ENCODE results near the gene FAM78A.

FAM78A gene

DNA sequence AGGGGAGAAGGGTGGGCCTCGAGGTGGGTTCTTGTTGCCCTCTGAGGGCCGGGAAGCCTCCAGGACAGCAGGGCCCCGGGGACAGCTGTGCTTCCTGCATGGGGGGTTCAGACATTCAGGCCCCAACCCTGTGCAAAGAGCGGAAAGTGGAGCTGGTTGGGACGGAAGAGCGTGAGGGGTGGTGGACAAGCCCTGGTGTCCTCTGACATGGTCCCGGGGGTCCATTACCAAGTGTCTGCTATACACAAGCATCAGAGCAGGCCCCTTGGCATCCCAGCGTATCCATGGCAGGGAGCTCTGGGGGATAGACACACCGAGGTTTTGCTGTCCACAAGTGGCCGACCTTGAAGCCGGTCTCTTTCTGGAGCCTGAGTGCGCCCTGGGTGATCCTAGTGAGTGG is 22.5 kb upstream of the FAM78A start:
- in situ Hi-C loops (cut with HindIII; ENCODE audit: low pct_ligation_motif_present, low sequenced_read_pairs), result no loop called here
- TF ChIP-seq, protein P1, sequence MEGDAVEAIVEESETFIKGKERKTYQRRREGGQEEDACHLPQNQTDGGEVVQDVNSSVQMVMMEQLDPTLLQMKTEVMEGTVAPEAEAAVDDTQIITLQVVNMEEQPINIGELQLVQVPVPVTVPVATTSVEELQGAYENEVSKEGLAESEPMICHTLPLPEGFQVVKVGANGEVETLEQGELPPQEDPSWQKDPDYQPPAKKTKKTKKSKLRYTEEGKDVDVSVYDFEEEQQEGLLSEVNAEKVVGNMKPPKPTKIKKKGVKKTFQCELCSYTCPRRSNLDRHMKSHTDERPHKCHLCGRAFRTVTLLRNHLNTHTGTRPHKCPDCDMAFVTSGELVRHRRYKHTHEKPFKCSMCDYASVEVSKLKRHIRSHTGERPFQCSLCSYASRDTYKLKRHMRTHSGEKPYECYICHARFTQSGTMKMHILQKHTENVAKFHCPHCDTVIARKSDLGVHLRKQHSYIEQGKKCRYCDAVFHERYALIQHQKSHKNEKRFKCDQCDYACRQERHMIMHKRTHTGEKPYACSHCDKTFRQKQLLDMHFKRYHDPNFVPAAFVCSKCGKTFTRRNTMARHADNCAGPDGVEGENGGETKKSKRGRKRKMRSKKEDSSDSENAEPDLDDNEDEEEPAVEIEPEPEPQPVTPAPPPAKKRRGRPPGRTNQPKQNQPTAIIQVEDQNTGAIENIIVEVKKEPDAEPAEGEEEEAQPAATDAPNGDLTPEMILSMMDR (IDR thresholded peaks at IDR 0.05; ENCODE audit: low read depth, low read length, missing control alignments), result no peak
- no peaks in the 10 kb centered on the region for H3K36me3 ChIP-seq (replicated peaks)

DNA sequence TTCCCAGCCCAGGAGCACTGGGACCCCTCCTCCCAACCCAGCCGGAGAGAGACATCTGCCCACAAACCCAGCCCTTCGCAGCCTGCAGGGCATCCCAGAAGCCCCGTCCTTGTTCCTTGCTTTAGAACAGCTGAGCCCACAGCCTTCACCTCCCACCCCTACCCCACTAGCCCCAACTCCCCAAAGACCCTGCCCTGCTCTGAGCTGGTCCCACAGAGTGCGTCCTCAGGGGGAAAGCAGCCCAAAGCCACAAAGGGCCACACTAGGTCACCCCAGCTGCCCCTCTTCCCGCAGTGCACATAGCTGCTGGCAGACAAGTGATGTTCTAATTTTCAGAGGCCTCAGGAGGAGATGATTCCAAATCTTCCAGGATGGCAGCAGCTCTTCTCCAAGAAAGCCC is 22.0 kb upstream of the FAM78A start:
- no peak overlapping the region for H3K27ac ChIP-seq
- H3K27me3 ChIP-seq (replicated peaks), result no peaks in the 10 kb centered on the region
- DNase-seq, result no peak
- H3K36me3 ChIP-seq (replicated peaks), result no peaks in the 10 kb centered on the region
- H3K4me3 ChIP-seq (ENCODE audit: low read depth, low read length), result no peak overlapping the region
- in situ Hi-C loops (cut with HindIII; ENCODE audit: low pct_ligation_motif_present, low sequenced_read_pairs), result no loop called here
- TF ChIP-seq, protein P1 (IDR thresholded peaks at IDR 0.05; ENCODE audit: low read depth, low read length, missing control alignments), result no peak

More for the DNA sequence above, 22.5 kb upstream of the FAM78A start:
- no peak for DNase-seq
- Histone ChIP-seq H3K4me3 (ENCODE audit: low read depth, low read length) (no peak overlapping the region), H3K27ac (no peak overlapping the region), H3K27me3 (replicated peaks) (no peaks in the 10 kb centered on the region)

DNA sequence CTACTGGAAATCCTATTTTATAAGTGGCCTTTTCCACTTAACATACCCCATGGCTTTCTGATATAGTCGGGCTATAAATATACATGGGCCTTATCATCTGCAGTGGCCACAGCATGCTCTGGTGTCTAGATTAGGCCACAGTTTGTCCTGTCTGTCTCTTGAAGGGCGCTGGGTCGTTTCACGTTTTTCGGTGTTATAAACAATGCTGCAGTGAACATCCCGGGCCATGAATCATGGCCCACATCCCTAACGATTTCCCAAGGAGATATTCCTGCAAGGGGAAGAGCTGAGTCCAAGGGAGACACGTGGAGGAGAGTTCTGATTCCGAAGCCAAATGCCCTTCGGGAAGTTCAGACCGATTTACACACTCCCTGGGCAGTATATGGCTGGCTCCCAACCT is 21.6 kb upstream of the FAM78A start:
- Histone ChIP-seq H3K36me3 (replicated peaks) (no peaks in the 10 kb centered on the region), H3K27ac (no peak overlapping the region), H3K27me3 (replicated peaks) (no peaks in the 10 kb centered on the region), H3K4me3 (ENCODE audit: low read depth, low read length) (no peak overlapping the region)
- TF ChIP-seq, protein P1 (IDR thresholded peaks at IDR 0.05; ENCODE audit: low read depth, low read length, missing control alignments), result no peak
- no peak for DNase-seq
- in situ Hi-C loops (cut with HindIII; ENCODE audit: low pct_ligation_motif_present, low sequenced_read_pairs), result no loop called here

DNA sequence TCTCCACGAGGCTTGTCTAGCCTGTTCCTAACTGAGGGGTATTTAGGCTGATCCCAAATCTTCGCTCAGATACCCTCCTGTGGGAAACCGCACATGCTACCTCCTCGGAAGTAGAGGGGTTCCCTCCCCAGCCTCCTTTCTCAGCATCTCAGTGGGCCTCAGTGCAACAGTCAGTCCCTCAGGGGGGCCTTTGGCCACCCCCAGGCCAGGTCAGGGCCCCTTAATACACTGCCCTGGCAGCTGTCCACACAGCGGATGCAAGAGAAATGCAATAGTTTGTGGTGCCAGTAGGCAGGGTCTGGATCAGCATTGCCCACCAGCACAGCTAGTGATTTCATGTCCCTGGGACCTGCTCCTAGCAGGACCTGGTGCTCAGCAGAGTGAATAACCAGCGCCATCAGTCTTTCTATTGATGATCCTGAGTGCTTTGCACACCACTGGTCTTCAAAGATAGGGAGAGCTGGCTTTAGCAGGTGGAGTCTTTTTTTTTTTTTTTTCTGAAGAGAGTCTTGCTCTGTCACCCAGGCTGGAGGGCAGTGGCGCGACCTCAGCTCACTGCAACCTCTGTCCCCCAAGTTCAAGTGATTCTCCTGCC is 20.7 kb upstream of the FAM78A start:
- TF ChIP-seq, protein P1 (IDR thresholded peaks at IDR 0.05; ENCODE audit: low read depth, low read length, missing control alignments), result no peak
- H3K27ac ChIP-seq, result no peak overlapping the region

DNA sequence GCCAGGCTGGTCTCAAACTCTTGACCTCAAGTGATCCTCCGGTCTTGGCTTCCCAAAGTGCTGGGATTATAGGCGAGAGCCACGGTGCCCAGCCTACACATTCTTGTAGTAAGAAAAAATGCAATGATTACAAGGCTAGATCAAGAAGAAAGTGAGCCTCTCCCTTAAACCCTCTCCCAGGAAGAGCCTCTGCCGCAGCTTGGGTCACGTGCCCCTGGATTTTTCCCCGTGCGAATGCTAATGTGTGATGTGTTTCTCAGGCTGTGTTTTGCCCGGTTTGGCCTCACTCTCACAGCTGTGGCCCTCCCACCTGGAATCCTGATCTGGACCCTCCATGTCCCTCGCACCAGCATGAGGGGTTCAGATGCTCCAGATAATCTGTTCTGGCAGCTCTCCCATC is 20.1 kb upstream of the FAM78A start:
- Histone ChIP-seq H3K36me3 (replicated peaks) (no peaks in the 10 kb centered on the region), H3K4me3 (ENCODE audit: low read depth, low read length) (no peak overlapping the region), H3K27me3 (replicated peaks) (no peaks in the 10 kb centered on the region), H3K27ac (no peak overlapping the region)
- no peak for DNase-seq
- TF ChIP-seq, protein P1 (IDR thresholded peaks at IDR 0.05; ENCODE audit: low read depth, low read length, missing control alignments), result no peak
- in situ Hi-C loops (cut with HindIII; ENCODE audit: low pct_ligation_motif_present, low sequenced_read_pairs), result no loop called here

More for the DNA sequence above, 20.7 kb upstream of the FAM78A start:
- Histone ChIP-seq H3K4me3 (ENCODE audit: low read depth, low read length) (no peak overlapping the region), H3K27me3 (replicated peaks) (no peaks in the 10 kb centered on the region), H3K36me3 (replicated peaks) (no peaks in the 10 kb centered on the region)
- no peak for DNase-seq
- in situ Hi-C loops (cut with HindIII; ENCODE audit: low pct_ligation_motif_present, low sequenced_read_pairs), result no loop called here

DNA sequence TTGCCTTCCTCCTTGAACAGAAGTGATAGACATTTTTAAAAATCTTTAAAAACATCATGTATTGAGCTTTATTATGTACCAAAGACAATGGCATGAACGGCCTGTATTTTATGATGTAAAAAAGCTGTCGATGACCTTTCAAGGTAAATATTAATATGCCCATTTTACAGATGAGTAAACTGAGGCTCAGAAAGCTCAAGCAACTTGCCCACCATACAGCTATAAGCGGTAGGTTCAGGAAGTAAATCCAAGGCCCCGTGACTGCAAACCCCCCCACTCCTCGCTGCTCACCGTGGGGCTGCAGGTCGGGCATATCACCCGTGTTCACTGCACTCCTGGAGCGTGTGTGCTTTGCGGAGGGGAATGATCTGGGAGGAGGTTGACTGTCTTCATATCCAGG is 16.6 kb upstream of the FAM78A start:
- Histone ChIP-seq H3K27me3 (replicated peaks) (no peaks in the 10 kb centered on the region), H3K36me3 (replicated peaks) (no peaks in the 10 kb centered on the region), H3K4me3 (ENCODE audit: low read depth, low read length) (no peak overlapping the region), H3K27ac (no peak overlapping the region)
- in situ Hi-C loops (cut with HindIII; ENCODE audit: low pct_ligation_motif_present, low sequenced_read_pairs), result no loop called here
- TF ChIP-seq, protein P1 (IDR thresholded peaks at IDR 0.05; ENCODE audit: low read depth, low read length, missing control alignments), result no peak
- no peak for DNase-seq
